Activated T-cell treated with anti-CD3 and anti-CD28 coated beads, Interleukin-2, amount 50 U/mL, for 24 hours (primary cell): ENCODE data around the gene RDH13.
A peak's percentile ranks its signal among the peaks of the same experiment; 100 is the strongest.
"Not testable (repeated sequence)": the region's sequence is repeated elsewhere in the genome, so short reads cannot be mapped to it uniquely, and the experiment has no call there.

ENCODE experiments used
- DNase-seq: peaks from one replicate; pipeline ENCODE4 v3.0.0-alpha.2; 2020
- H3K27ac Mint-ChIP-seq: 2 replicates; pipeline ENCODE4 v1.8.0; 2020; ENCODE audit warnings: mild to moderate bottlenecking, mixed read lengths
- H3K27me3 Mint-ChIP-seq: 2 replicates; pipeline ENCODE4 v1.8.0; 2020; ENCODE audit warnings: mixed read lengths
- H3K36me3 Mint-ChIP-seq: 2 replicates; pipeline ENCODE4 v1.8.0; 2020; ENCODE audit warnings: low read depth, mixed read lengths
- H3K4me1 Mint-ChIP-seq: 2 replicates; pipeline ENCODE4 v1.8.0; 2020; ENCODE audit warnings: low read depth, mixed read lengths
- H3K4me3 Mint-ChIP-seq: 2 replicates; pipeline ENCODE4 v1.8.0; 2020; ENCODE audit warnings: mild to moderate bottlenecking, moderate library complexity, mixed read lengths
- H3K9me3 Mint-ChIP-seq: 2 replicates; pipeline ENCODE4 v1.8.0; 2020; ENCODE audit warnings: mixed read lengths

The RDH13 gene

DNA sequence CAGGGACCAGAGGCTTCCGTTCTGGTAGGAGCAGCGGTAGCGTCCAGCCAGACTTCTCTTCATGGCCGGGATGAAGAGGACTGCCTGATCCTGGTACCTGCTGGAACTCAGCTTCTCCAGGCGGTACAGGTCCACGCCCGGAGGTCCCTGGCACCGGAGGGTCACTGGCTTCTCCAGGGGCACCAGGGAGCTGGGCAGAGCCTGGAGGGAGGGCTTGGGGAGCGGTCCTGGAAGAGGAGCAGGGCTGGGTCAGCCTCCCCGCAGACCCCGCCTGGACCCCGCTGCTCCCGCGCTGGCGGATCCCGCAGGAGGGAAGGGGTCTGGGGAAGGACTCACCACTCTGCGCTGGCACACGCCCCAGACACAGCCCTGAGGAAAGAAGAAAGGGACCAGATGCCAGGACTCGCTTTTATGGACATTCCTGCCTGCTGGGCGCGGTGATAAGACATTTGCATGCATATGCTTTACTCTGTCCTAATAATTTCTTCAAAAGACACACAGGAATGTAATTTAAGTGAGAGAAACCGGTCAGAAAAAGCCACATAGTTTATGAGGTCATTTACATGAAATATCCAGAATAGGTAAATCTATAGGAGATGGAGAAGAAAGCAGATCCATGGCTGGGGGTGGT lies 30.7 kb downstream of the RDH13 start:
- H3K9me3 Mint-ChIP-seq = no peaks in the 10 kb centered on the region
- no peak overlapping the region for H3K27ac Mint-ChIP-seq
- no peaks in the 10 kb centered on the region for H3K4me1 Mint-ChIP-seq
- DNase-seq = no peak
- no peaks in the 10 kb centered on the region for H3K27me3 Mint-ChIP-seq
- no peaks in the 10 kb centered on the region for H3K36me3 Mint-ChIP-seq
- no peak overlapping the region for H3K4me3 Mint-ChIP-seq

DNA sequence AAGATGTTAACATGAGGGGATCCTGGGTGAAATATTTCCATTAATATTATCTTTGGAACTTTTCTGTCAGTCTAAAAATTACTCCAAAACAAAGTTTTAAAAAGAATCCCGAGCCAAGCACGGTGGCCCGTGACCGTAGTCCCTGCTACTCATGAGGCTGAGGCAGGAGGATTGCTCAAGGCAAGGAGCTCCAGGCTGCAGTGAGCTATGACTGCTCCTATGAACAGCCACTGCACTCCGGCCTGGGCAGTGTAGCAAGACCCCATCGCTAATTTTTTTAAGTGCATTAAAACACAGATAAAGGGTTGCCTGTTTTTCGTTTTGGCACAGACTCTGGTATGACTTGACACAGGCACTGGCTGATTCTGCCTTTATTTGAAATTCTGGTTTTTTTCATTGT lies 31.8 kb downstream of the RDH13 start:
- Mint-ChIP-seq H3K9me3 (peaks cover 2% of the 10 kb centered on the region), H3K36me3 (no peaks in the 10 kb centered on the region), H3K27ac (no peak overlapping the region), H3K4me1 (peaks cover 2% of the 10 kb centered on the region), H3K4me3 (no peak overlapping the region), H3K27me3 (no peaks in the 10 kb centered on the region)
- no peak for DNase-seq

DNA sequence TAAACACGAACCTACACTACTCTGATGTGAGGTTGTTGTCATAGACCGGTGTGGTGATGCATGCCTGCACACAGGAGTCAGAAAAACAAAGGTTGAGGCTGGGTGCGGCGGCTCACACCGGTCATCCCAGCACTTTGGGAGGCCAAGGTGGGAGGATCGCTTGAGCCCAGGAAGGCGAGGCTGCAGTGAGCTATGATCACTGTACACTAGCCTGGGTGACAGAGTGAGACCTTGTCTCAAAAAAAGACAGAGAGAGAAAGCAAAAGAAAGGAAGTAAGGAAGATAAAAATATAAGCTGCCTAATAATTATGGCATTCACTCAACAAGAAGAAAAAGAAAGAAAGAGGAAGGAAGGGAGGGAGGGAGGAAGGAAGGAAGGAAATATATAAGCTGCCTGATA lies 34.2 kb downstream of the RDH13 start:
- Mint-ChIP-seq H3K27ac (no peak overlapping the region), H3K9me3 (peaks cover 11% of the 10 kb centered on the region), H3K27me3 (no peaks in the 10 kb centered on the region), H3K4me3 (no peak overlapping the region), H3K4me1 (peaks cover 3% of the 10 kb centered on the region), H3K36me3 (no peaks in the 10 kb centered on the region)
- no peak for DNase-seq

DNA sequence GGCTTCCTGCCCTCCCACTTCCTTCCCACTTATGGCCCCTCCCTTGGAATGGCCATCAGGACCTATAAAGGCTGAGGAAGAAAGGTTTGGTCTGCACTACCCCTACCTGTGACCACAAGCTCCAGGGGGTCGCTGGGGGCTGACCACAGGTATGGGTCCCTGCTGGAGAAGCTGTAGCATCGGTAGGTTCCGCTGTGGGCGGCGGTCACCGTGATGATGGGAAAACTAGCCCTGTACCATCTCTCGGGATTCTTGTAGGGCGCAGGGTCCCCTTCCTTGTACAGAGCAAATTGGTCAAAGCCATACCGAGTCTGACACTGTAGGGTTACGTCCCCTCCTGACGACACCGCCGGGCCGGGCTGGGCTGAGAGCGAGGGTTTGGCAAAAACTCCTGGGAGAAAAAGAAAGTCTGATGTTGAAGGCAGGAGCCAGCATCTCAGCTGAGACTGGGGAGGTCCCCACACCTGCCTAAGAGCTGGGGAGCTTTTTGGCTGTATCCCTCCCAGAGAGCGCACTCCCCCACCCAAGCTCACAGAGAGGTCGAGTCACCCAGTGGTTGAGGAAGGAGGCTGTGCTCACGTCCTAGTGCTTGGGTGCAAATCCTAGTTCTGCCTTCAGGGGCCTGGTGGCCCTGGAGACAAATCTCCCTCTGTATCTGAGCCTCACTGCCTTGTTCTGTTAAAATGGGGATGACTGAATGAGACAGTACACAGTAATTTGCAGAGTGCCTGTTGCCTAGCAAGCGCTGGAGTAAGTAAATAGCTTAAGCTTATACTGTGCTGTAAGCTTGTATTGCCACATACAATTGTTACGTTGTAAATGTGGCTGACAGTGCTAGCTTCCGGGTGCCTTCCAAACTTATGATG lies 35.2 kb downstream of the RDH13 start:
- no peak for DNase-seq
- H3K36me3 Mint-ChIP-seq = peaks cover 7% of the 10 kb centered on the region
- H3K4me3 Mint-ChIP-seq = no peak overlapping the region
- no peaks in the 10 kb centered on the region for H3K27me3 Mint-ChIP-seq
- H3K4me1 Mint-ChIP-seq = peaks cover 3% of the 10 kb centered on the region
- peaks cover 15% of the 10 kb centered on the region for H3K9me3 Mint-ChIP-seq
- no peak overlapping the region for H3K27ac Mint-ChIP-seq

GRCh38 chr19:55027140-55027471 lies 35.8 kb downstream of the RDH13 start:
- peaks cover 15% of the 10 kb centered on the region for H3K9me3 Mint-ChIP-seq
- H3K27ac Mint-ChIP-seq, H3K27me3 Mint-ChIP-seq, DNase-seq, H3K4me1 Mint-ChIP-seq, H3K4me3 Mint-ChIP-seq: not testable (repeated sequence)
- H3K36me3 Mint-ChIP-seq = peaks cover 13% of the 10 kb centered on the region

DNA sequence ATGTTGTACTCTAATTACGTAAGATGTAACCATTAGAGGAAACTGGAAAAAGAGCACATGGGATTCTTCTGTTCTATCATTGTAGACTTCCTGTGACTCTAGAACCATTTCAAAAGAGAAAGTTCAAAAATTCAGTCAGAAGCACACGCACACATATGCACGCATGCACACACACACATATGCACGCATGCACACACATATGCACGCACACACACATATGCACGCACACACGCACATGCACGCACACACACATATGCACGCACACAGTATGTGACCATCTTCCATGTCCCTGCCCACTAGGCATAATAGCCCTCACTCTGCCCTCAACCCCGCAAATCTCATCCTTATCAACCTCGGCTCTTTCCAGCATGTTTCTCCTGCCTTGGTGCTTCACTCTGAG lies 38.8 kb downstream of the RDH13 start:
- H3K36me3 Mint-ChIP-seq = peaks cover 32% of the 10 kb centered on the region
- no peak overlapping the region for H3K4me3 Mint-ChIP-seq
- DNase-seq = no peak
- H3K27ac Mint-ChIP-seq = no peak overlapping the region
- H3K9me3 Mint-ChIP-seq = peaks cover 20% of the 10 kb centered on the region
- H3K4me1 Mint-ChIP-seq = peaks cover 3% of the 10 kb centered on the region
- no peaks in the 10 kb centered on the region for H3K27me3 Mint-ChIP-seq

DNA sequence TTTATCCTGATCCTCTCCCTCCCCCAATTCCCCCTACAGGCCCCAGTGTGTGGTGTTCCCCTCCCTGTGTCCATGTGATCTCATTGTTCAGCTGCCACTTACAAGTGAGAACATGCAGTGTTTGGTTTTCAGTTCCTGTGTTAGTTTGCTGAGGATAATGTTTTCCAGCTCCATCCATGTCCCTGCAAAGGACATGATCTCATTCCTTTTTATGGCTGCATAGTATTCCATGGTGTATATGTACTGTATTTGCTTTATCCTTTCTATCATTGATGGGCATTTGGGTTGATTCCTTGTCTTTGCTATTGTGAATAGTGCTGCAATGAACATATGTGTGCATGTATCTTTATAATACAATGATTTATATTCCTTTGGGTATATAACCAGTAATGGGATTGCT lies 42.6 kb downstream of the RDH13 start:
- H3K4me1 Mint-ChIP-seq, DNase-seq, H3K27ac Mint-ChIP-seq, H3K27me3 Mint-ChIP-seq, H3K4me3 Mint-ChIP-seq: not testable (repeated sequence)
- peaks cover 24% of the 10 kb centered on the region for H3K9me3 Mint-ChIP-seq
- H3K36me3 Mint-ChIP-seq = peaks cover 55% of the 10 kb centered on the region

GRCh38 chr19:55018633-55019032 lies 44.3 kb downstream of the RDH13 start:
- H3K27me3 Mint-ChIP-seq = no peaks in the 10 kb centered on the region

DNA sequence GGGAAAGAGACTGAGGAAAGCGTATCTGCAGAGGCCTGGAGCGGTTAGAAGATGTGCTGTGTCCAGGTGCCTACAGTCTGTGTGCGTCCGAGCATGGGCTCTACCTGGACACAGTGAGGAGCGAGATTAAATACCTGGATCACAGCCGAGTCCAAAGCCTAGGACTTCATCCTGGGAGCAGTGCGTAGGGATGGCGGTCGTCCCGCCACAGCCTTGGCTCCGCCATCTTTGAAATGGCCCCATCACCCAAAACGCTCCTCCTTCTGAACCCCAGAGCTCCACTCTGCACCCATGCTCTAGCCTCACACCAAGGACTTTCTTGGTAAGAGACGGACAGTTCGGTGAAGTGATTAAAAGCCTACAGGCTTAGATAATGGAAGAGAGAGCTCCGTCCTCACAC lies 44.7 kb downstream of the RDH13 start:
- H3K36me3 Mint-ChIP-seq = peaks cover 66% of the 10 kb centered on the region
- H3K27ac Mint-ChIP-seq = no peak overlapping the region
- H3K4me3 Mint-ChIP-seq = no peak overlapping the region

More at GRCh38 chr19:55018633-55019032, 44.3 kb downstream of the RDH13 start:
- no peak for DNase-seq
- Mint-ChIP-seq H3K27ac (no peak overlapping the region), H3K9me3 (peaks cover 23% of the 10 kb centered on the region), H3K4me1 (no peaks in the 10 kb centered on the region), H3K36me3 (peaks cover 66% of the 10 kb centered on the region), H3K4me3 (no peak overlapping the region)

GRCh38 chr19:55016017-55016416 lies 46.9 kb downstream of the RDH13 start:
- no peak for DNase-seq
- H3K4me1 Mint-ChIP-seq = no peaks in the 10 kb centered on the region
- peaks cover 67% of the 10 kb centered on the region for H3K36me3 Mint-ChIP-seq
- H3K4me3 Mint-ChIP-seq = no peak overlapping the region
- no peak overlapping the region for H3K27ac Mint-ChIP-seq
- H3K9me3 Mint-ChIP-seq = peaks cover 28% of the 10 kb centered on the region
- H3K27me3 Mint-ChIP-seq = no peaks in the 10 kb centered on the region

More for the DNA sequence above, 44.7 kb downstream of the RDH13 start:
- no peaks in the 10 kb centered on the region for H3K4me1 Mint-ChIP-seq
- H3K9me3 Mint-ChIP-seq = peaks cover 20% of the 10 kb centered on the region
- DNase-seq = no peak
- H3K27me3 Mint-ChIP-seq = no peaks in the 10 kb centered on the region

DNA sequence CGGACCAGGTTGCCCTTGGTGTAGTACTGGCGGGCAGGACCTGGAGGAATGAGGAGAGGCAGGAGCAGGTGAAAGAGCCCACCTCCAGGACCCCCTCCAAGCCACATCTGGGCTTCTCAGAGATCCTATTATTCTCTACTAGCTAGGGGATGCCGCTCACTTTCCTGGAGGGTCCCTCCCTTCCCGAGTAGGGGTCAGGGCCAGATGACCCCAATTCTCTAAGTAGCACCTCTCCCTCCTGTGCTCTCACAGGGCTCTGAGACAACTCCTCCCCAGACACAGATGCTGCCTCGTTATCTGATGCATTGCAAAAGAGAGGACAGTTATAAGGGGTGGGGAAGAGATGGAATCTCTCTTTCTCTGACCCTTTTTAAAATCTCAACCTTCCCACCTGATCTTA lies 47.8 kb downstream of the RDH13 start:
- DNase-seq = no peak
- no peak overlapping the region for H3K4me3 Mint-ChIP-seq

DNA sequence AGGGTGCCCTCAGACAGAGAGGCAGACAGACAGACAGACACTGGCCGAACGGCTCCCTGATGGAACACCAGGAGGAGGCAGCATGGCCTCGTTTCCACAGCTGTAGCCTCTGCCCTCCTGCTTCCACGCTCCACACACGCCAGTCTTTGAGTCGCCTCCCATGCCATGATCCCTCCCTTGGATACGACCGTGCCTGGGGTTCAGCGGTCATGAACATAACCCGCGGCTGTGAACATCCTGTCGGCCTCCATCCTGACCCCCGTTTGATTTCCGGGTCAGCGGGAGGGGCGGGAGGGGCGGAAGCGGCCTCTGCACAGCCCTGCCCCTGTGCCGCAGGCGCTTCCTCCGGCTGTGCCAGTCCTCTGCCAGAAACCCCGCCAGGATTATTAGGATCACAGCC lies 48.2 kb downstream of the RDH13 start:
- DNase-seq = no peak
- Mint-ChIP-seq H3K4me1 (no peaks in the 10 kb centered on the region), H3K27ac (no peak overlapping the region), H3K36me3 (peaks cover 66% of the 10 kb centered on the region), H3K9me3 (peaks cover 29% of the 10 kb centered on the region), H3K27me3 (no peaks in the 10 kb centered on the region), H3K4me3 (peak overlapping the region; percentile 36)

More for the DNA sequence above, 47.8 kb downstream of the RDH13 start:
- no peaks in the 10 kb centered on the region for H3K4me1 Mint-ChIP-seq
- H3K9me3 Mint-ChIP-seq = peaks cover 29% of the 10 kb centered on the region
- H3K27ac Mint-ChIP-seq = no peak overlapping the region
- no peaks in the 10 kb centered on the region for H3K27me3 Mint-ChIP-seq
- peaks cover 70% of the 10 kb centered on the region for H3K36me3 Mint-ChIP-seq

- no peak for DNase-seq
- Mint-ChIP-seq H3K9me3 (peaks cover 36% of the 10 kb centered on the region), H3K27ac (no peak overlapping the region), H3K27me3 (no peaks in the 10 kb centered on the region), H3K4me1 (peaks cover 5% of the 10 kb centered on the region), H3K4me3 (no peak overlapping the region), H3K36me3 (peaks cover 68% of the 10 kb centered on the region)
These were observed 49.4 kb downstream of the RDH13 start for GRCh38 chr19:55013596-55013995.

GRCh38 chr19:55012306-55012705 lies 50.6 kb downstream of the RDH13 start:
- H3K9me3 Mint-ChIP-seq = peaks cover 43% of the 10 kb centered on the region
- peaks cover 14% of the 10 kb centered on the region for H3K4me1 Mint-ChIP-seq
- peaks cover 66% of the 10 kb centered on the region for H3K36me3 Mint-ChIP-seq
- H3K4me3 Mint-ChIP-seq = no peak overlapping the region
- no peak overlapping the region for H3K27ac Mint-ChIP-seq
- no peaks in the 10 kb centered on the region for H3K27me3 Mint-ChIP-seq
- no peak for DNase-seq

GRCh38 chr19:55010561-55010960 lies 52.4 kb downstream of the RDH13 start:
- H3K36me3 Mint-ChIP-seq = peaks cover 72% of the 10 kb centered on the region
- H3K4me1 Mint-ChIP-seq = peaks cover 28% of the 10 kb centered on the region
- H3K4me3 Mint-ChIP-seq, H3K27ac Mint-ChIP-seq, H3K27me3 Mint-ChIP-seq, DNase-seq: not testable (repeated sequence)
- peaks cover 52% of the 10 kb centered on the region for H3K9me3 Mint-ChIP-seq
